Breast epithelium (tissue), 4 donors: ENCODE results near the gene RAD9B. TPM values are rescaled to one million over a fixed set of nuclear protein-coding genes. Genes with fewer than 3 reads are reported as not detected.
"Not testable (repeated sequence)": the region's sequence is repeated elsewhere in the genome, so short reads cannot be mapped to it uniquely, and the experiment has no call there.

Experiments used
- DNase-seq, 2 donors: peaks; one replicate each; pipeline ENCODE4 v3.0.0-alpha.2; 2019; ENCODE audit warnings: low spot score in 2 of 2
- H3K27ac ChIP-seq, 2 donors: fragments of 200-600 bp; sonication (generic) in 1 of 2; one replicate each; pipeline ENCODE4 v1.5.1; 2016 to 2019; ENCODE audit warnings: mild to moderate bottlenecking in 1 of 2
- H3K27me3 ChIP-seq, 2 donors: fragments of 200-600 bp; sonication (generic) in 1 of 2; one replicate each; pipeline versions ENCODE4 v1.5.1 to v1.6.0; 2017 to 2019; ENCODE audit warnings: control low read depth in 1 of 2, mild to moderate bottlenecking in 1 of 2
- H3K36me3 ChIP-seq: fragments of 200-600 bp; one replicate; pipeline ENCODE4 v1.5.1; 2019
- H3K4me1 ChIP-seq, 2 donors: fragments of 200-600 bp; sonication (generic); one replicate each; pipeline ENCODE4 v1.5.1; 2016 to 2019; ENCODE audit warnings: control low read depth in 1 of 2
- H3K4me3 ChIP-seq, 3 donors: fragments of 200-600 bp; sonication (generic); 1 replicate in 2 of 3; 2 replicates in 1 of 3; pipeline ENCODE4 v1.5.1; 2016 to 2019; ENCODE audit warnings: mild to moderate bottlenecking in 3 of 3, moderate library complexity in 2 of 3
- H3K9me3 ChIP-seq, 2 donors: fragments of 200-600 bp; sonication (generic) in 1 of 2; one replicate each; pipeline ENCODE4 v1.5.1; 2016 to 2019; ENCODE audit warnings: control low read depth in 1 of 2
- CTCF ChIP-seq, 3 donors: fragments of 450-650 bp; IDR thresholded peaks; one replicate each; pipeline ENCODE4 v1.5.1; 2016 to 2017; ENCODE audit warnings: antibody characterized with exemption in 3 of 3, mild to moderate bottlenecking in 3 of 3, moderate library complexity in 3 of 3
- POLR2A ChIP-seq: fragments of 450-650 bp; IDR thresholded peaks from one replicate; pipeline ENCODE4 v1.6.1; 2016; ENCODE audit warnings: antibody characterized with exemption, mild to moderate bottlenecking, moderate library complexity
- POLR2AphosphoS5 ChIP-seq, 3 donors: sonication (generic); formaldehyde crosslinking; IDR thresholded peaks; one replicate each; pipeline ENCODE4 v1.6.1; 2017; ENCODE audit warnings: antibody characterized with exemption in 3 of 3
- intact Hi-C: fragments of 100-400 bp; cut with DNase I; formaldehyde crosslinking; loops from one replicate; pipeline ENCODE4 v1.15.1; 2023; ENCODE audit warnings: low total_unique reads
- total RNA-seq, 3 donors: library from RNA; depleted of rRNA; stranded (reverse); fragments of >200 nt; gene quantifications; one replicate each; pipeline ENCODE4 v1.1.0, GENCODE V29; 2016

Gene RAD9B
- total RNA-seq, 3 donors from 2014 or later = 0.48 to 2.8 (median 0.66) TPM

GRCh38 chr12:110514363-110514762 lies 12.2 kb downstream of the RAD9B start:
- Histone ChIP-seq H3K27ac (no peak overlapping the region), H3K4me3 (no peak overlapping the region), H3K4me1 (no peaks in the 10 kb centered on the region), H3K27me3 (no peaks in the 10 kb centered on the region), H3K36me3 (no peaks in the 10 kb centered on the region), H3K9me3 (no peaks in the 10 kb centered on the region)
- DNase-seq = no peak
- intact Hi-C loops = loop anchor here (5.0 kb wide), 1 partner anchor 88 kb away; no protein-coding TSS in a partner anchor
- no peak for TF ChIP-seq CTCF (IDR thresholded peaks at IDR 0.05)
- no peak for TF ChIP-seq POLR2AphosphoS5 (IDR thresholded peaks at IDR 0.05)
- TF ChIP-seq POLR2A = no peak

GRCh38 chr12:110516995-110517394 lies 14.9 kb downstream of the RAD9B start:
- Histone ChIP-seq H3K27me3 (no peaks in the 10 kb centered on the region), H3K4me1 (no peaks in the 10 kb centered on the region), H3K4me3 (no peak overlapping the region), H3K36me3 (no peaks in the 10 kb centered on the region), H3K27ac (no peak overlapping the region), H3K9me3 (no peaks in the 10 kb centered on the region)
- no peak for DNase-seq
- TF ChIP-seq POLR2A (no peak), POLR2AphosphoS5 (IDR thresholded peaks at IDR 0.05) (no peak), CTCF (IDR thresholded peaks at IDR 0.05) (no peak)
- intact Hi-C loops = no loop called here

- H3K36me3 ChIP-seq, H3K27ac ChIP-seq, H3K27me3 ChIP-seq, intact Hi-C loops, H3K4me1 ChIP-seq, H3K4me3 ChIP-seq, H3K9me3 ChIP-seq, DNase-seq: not testable (repeated sequence)
These were observed 15.9 kb downstream of the RAD9B start for GRCh38 chr12:110518014-110518413.

GRCh38 chr12:110520876-110521712 lies 19.0 kb downstream of the RAD9B start:
- H3K4me3 ChIP-seq, intact Hi-C loops, H3K36me3 ChIP-seq, H3K27me3 ChIP-seq, H3K9me3 ChIP-seq, H3K27ac ChIP-seq, DNase-seq, H3K4me1 ChIP-seq: not testable (repeated sequence)

GRCh38 chr12:110528277-110528839 lies 26.2 kb downstream of the RAD9B start:
- H3K27me3 ChIP-seq = no peaks in the 10 kb centered on the region
- DNase-seq = no peak
- no peaks in the 10 kb centered on the region for H3K36me3 ChIP-seq
- H3K4me3 ChIP-seq = no peak overlapping the region
- no peak overlapping the region for H3K27ac ChIP-seq
- H3K4me1 ChIP-seq = peaks cover 0 to 9% of the 10 kb centered on the region in 2 donors
- no peak for TF ChIP-seq CTCF (IDR thresholded peaks at IDR 0.05)
- intact Hi-C loops = no loop called here
- H3K9me3 ChIP-seq = no peaks in the 10 kb centered on the region

GRCh38 chr12:110530511-110530910 lies 28.4 kb downstream of the RAD9B start:
- Histone ChIP-seq H3K4me3 (no peak overlapping the region), H3K27ac (no peak overlapping the region), H3K27me3 (no peaks in the 10 kb centered on the region), H3K9me3 (no peaks in the 10 kb centered on the region), H3K4me1 (peaks cover 0 to 9% of the 10 kb centered on the region in 2 donors), H3K36me3 (no peaks in the 10 kb centered on the region)
- TF ChIP-seq POLR2AphosphoS5 (IDR thresholded peaks at IDR 0.05) (no peak), CTCF (IDR thresholded peaks at IDR 0.05) (no peak)
- intact Hi-C loops = no loop called here
- DNase-seq = no peak
